GM18499 (cell line): ENCODE results near the gene DAO.
"Not testable (repeated sequence)": the region's sequence is repeated elsewhere in the genome, so short reads cannot be mapped to it uniquely, and the experiment has no call there.

Experiments
- ATAC-seq: cut with Tn5 transposase; IDR thresholded peaks from one replicate; pipeline ENCODE4 v1.9.1; 2021; ENCODE audit warnings: moderate number of reproducible peaks; ENCODE audit not compliant: insufficient read depth, unreplicated experiment

Gene DAO

DNA sequence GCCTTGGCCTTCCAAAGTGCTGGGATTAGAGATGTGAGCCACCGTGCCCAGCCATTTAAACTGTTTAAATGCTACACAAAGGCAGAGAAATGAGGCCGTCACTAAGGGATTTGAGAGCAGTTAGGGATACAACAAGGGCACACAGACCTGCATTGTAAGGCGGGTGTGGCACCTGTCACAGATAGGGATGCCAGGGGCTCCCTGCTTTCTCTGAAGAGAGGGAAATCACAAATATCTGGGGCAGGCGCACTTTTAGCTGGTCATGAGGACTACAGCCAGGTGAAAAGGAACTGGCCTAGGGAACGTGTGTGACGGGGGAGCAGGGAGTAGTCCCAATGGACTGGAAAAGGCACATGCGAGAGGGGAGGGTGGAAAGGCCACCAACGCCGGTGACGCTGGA lies 32.2 kb upstream of the DAO start:
- no peak for ATAC-seq

DNA sequence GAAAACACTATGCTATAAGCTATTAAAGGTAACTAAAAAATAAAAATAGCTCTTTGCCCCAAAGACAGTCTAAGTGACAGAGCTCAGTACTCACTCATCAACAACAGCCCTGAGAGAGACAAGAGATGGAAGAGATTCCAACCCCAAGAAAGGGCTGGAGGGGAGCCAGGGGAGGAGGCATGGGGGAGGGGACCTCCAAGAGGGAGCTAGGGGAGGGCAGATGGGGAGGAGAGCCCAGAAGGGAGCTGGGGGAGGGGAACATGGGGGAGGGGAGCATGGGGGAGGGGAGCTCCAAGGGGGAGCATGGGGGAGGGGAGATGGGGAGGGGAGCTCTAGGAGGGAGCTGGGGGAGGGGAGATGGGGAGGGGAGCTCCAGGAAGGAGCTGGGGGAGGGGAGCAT lies 30.2 kb upstream of the DAO start:
- ATAC-seq: no peak

DNA sequence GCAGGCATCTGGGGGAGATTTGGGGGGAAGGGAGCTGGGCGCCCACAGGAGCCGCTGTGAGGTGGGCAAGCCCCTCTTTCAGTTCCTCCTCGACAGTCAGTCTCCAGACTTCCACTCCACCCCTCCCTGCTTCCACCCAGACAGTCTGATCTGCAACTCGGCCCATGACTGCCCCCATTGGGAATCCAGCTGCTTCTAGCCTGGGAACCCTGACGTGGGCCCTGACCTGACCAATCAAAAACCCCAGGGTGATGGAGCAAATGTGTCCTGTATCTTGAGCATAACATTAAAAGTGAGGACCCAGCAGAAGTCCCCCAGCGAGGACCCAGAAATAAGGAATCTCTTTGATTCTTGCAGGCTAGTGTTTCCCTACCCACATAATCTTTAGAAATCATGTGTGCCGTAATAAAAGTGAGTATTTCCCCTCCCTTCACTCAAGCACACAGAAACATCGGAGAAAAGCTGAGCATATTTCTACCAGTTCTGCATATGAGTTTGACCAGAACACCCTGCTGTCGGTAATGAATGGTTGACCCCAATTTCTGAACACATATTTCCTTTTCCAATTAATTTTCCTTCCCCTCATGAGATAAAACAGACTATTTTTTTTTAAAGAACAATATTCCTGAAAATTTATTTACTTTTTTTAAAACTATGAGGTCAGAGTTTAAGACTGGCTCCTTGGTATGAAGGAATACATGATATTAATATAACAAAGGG lies 28.9 kb upstream of the DAO start:
- ATAC-seq: no peak

DNA sequence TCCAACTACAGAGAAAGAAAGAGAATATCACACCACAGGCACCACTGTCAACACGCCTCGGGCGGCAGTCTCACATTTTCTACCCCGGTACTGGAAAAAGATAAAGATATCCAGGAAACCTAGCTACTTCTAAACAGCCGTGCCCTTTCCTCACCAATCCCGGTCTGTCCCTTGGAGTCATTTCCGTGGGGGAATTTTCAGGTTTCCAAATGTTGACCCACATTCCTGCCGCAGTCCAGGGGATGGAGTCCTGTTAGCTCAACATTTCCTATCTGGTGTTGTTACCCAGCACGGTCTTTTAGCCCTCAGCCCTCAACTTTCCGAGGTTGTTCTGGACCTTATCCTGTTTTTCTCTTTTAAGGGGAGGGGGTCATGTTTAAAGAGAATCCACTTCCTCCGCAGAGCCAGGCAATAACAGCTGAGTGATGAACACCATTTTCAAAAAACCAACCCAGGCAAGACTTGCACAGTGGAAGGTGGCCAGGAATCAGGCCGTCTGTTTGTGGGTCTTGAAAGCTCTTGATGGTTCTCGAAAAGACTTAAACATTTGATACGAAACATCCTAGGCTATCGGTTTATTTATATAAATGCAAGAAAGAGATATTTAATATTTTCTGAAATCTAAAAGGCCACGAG lies 27.1 kb upstream of the DAO start:
- ATAC-seq: no peak

DNA sequence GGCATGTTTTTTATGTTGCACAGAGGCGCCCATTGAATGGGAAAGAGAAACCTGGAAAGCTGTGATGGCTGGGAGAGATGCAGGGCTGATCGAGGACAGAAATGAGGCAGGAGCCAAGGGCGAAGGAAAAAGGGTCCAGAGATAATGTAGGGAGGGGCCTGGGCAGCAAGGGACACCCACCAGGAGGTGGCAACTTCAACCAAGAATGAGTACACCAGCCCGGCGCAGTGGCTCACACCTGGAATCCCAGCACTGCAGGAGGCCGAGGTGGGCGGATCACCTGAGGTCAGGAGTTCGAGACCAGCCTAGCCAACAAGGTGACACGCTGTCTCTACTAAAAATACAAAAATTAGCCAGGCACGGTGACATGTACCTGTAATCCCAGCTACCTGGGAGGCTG lies 26.5 kb upstream of the DAO start:
- ATAC-seq: no peak

DNA sequence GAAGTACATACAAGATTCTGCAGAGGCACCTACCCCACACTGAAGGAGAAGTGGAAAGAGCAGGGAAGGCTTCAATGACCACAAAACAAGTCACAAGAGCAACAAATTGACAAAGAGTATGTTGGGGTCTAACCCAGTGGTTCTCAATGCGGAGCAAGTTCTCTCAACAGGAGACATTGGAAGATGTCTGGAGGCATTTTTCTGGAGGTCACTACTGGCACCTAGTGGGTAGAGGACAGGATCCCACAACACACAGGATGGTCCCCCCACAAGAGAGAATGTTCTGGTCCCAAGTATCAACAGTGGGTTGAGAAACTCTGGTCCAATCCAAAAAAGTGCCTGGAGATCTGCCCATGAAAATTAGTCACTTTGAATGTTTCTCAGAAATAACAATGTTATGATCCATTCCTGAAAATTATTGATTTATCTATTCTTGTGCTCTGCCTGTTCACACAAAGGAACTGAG lies 25.9 kb upstream of the DAO start:
- no peak for ATAC-seq

DNA sequence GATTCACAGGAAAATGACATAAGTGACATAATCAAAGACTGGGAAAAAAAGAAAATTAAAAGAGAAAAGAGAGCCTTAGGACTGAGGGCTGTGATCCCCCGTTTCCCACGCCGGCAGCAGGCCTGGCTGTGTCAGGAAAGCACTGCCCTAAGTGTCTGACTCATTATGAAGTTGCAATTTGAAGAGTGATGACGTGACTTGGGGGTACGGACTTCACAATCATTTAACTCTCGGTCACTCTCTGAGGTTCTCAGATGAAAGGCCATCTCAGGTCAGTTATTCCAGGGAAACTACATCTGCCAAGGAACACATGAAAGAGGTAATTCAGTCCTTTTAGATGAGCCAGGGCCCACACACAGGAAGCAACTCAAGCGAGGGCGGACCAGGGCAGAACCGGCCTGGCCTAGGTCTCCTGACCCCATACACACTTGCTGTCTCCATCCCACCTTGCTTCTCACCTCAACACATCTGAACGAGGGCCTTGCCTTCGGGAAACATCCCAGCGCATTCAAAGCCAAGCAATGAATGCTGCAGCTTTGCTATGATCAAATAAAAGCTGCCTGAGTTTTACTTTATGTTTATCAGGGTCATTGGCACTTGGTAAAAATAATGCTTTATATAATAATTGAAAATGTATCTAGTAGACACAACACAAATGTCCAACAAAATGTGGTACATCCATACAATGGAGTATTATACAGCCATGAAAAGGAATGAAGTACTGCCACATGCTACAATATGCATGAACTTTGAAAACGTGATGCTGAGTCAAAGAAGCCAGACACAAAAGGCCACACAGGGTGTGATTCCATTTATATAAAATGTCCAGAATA lies 25.2 kb upstream of the DAO start:
- no peak for ATAC-seq

DNA sequence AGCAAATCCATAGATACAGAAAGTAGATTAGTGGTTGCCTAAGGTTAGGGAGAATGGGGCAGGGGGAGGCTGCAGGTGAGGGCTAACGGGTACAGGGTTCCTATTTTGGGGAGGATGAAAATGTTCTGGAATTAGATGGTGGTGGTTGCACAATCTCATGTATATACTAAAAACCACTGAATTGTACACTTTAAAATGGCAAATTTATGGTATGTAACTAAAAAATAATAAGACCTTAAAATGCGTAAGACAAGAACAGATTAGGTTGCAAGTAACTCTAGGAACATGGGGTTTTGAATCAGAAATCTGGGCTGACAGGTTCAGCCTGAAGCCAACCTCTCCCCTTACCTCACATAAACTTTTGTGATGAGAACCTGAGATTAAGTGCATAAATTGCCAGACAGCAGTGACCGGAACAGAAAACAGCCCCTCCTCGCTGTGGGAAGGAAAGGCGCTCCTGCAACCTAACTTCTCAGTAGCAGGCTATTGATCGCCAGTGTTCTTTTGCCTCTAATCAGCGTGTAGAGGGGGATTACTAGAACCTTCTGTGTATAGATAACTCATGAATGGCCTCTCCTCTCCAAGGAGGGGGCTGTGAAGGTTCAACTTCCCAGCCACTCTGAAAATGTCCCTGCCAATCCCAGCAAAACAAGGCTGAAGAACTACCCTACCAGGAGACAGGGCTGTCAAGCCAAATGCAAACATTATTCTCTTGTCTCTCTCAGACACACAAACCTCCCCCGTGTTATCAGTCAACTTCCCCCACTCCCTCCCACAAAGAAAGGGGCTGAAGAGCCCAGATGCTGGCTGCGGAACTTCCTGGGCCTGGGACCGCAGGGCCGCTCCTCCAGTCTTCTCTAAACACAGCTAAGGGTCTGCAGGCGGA lies 24.4 kb upstream of the DAO start:
- ATAC-seq: no peak

DNA sequence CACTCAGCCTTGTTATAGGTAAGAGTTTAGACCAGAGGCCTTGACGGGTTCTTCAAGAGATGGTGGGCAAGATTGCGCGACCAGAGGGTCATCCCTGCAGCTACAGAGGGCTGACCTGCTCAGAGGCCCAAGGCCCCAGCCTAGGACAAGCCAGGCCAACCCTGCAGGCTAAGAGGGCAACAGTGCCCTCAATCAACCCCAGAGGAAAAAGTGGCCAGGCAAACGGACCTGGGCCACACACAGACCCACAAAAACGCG lies 23.8 kb upstream of the DAO start:
- no peak for ATAC-seq

DNA sequence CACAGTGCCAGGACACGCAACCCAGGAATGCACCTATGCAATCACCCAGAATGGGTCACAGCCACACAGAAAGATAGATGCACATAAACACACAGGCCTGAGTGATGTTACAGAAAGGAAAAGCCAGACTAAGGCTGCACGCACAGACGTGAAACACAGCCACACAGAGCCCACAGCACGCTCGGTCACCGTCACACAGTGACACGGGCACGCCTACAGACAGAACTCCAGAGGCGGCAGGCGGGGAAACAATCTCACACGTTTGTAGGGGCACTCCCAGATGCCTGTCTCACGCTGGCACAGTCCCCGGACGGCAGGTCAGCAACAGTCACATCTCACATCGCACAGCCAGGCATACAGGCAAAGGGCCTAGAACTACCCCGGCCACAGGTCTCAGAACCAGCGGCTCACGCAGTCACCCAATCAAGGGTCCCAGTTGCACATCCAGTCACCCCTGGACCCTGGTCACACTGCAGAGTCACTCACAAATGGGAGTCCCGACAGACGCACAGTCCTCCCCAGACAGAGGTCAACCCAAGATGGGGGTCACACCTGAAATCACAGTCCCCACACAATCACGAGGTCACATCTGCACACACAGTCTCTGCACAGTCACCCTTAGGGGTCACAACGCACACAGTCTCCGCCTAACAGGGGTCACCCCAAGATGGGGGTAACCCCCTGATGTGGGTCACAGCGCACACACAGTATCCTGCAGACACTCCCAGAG lies 23.3 kb upstream of the DAO start:
- ATAC-seq: no peak

DNA sequence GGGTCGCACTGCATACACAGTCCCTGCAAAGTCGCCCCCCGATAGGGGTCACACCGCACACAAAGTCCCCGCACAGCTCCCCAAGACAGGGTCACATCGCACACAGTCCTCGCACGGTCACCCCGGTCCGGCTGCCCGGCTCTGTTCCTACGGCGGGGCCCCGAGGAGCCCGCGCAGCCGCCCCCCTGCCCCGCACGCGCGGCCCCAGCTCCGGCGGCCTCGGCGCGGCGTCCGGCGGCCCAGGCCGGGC lies 22.8 kb upstream of the DAO start:
- ATAC-seq: no peak

DNA sequence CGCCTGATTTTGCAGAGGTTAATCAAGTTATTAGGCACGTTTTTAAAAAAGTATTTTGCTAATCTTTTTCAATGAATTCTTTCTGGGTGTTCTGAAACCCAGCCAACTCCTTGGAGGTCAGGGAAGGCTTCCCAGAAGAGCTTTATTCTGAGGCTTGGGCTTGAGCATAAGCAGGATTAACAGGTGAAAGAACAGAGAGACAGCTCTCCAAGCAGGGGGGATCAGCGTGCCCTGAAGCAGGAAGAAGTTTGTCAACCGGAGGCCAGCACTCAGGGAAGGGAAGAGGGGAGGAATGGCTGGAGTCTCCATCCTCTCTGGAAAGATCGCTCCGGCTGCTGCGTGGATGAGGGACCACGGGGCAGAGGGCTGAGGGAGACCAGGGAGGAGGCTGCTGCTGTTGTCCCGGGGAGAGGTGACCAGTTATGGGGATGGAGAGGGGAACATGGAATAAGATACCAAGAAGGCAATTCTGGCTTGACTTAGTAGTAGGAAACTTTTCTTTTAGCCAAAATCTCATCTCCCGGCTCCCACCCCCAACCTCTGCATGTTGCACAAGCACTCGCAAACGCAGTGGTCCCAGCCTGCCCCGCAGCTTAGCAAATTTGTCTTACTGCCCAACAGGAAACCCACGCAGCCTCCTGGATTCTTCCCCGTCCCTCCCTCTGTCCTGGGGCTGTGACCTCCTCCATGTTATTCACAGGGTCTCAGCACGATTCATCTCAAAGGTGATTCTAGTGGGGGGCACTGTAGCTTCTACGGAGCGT lies 21.4 kb upstream of the DAO start:
- ATAC-seq: no peak

DNA sequence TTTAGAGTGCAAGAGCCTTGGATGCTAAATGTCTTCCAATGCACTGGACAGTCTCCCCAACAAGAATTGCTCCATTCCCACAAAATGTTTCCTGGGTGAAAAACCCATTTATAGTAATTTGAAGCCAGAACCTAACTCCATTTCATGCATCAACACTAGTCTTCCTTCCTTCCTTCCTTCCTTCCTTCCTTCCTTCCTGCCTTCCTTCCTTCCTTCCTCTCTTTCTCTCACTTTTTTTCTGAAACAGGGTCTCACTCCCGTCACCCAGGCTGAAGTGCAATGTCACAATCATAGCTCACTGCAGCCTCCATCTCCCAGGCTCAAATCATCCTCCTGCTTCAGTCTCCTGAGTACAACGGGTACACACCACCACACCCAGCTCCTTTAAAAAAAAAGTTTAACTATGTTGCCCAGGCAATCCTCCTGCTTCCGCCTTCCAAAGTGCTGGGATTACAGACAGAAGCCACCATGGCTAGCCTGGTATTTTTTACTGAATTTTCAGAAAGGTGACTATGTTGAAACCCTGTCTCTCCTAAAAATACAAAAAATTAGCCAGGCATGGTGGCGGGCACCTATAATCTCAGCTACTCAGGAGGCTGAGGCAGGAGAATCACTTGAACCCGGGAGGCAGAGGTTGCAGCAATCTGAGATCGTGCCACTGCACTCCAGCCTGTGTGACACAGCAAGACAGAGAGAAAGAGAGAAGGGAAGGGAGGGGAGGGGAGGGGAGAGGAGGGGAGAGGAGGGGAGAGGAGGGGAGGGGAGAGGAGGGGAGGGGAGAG lies 20.6 kb upstream of the DAO start:
- ATAC-seq: not testable (repeated sequence)

DNA sequence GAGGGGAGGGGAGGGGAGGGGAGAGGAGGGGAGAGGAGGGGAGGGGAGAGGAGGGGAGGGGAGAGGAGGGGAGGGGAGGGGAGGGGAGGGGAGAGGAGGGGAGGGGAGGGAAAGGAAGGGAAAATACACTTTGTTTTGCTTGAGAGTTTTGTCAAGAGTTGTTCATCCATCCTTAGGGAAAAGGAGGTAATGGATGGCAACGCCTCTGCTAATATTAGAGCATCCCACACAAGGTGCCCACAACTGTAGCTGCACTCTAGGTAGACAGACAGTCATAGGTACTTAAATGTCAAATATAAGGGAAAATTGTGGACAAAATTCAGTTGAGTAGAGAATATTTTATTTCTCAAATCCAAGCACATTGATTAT lies 20.0 kb upstream of the DAO start:
- no peak for ATAC-seq

DNA sequence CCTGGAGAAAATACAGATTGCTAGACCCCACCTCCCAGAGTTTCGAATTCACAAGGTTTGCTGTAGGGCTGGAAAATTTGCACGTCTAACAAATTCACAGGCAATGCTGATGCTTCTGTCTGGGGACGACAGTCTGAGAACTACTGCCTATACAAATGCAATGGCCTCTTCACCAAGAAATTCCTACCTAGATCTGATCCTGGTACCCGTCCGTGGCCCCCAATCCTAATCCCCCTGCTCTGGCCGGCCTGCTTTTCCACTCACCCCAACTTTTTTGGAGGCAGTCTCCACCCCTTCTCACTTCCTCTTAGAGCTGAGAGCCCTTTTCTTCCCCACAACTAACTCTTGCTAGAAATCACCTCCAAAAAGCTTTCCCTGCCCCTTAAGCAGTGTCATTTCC lies 19.4 kb upstream of the DAO start:
- ATAC-seq: no peak

DNA sequence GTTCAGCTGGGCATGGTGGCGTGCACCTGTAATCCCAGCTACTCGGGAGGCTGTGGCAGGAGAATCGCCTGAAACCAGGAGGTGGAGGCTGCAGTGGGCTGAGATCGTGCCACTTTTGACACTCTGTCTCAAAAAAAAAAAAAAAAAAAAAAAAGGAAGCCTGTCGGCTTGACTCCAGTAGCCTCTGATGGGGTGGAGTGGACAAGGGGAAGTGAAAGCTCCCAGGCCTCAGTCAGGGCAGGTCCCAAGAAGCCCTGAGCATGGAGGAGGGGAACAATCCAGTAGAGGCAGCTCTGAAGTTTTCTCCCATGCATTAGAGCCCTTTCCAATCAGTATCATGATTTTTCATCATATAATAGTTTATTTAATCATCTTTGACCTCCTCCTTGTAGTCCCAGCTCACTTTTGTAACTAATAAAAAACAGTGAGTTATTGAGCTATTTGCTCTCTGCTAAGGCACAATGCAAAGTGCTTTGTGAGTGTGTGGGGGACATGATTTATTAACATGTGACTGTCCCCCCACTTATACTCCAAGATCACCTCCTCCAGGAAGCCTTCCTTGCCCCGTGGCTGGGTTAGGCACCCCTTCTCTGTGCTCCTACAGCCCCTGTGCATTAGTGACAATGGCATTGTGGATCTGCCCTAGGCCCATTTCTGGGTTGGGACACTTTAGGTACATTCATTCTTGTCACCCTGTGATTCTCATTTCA lies 17.9 kb upstream of the DAO start:
- no peak for ATAC-seq

DNA sequence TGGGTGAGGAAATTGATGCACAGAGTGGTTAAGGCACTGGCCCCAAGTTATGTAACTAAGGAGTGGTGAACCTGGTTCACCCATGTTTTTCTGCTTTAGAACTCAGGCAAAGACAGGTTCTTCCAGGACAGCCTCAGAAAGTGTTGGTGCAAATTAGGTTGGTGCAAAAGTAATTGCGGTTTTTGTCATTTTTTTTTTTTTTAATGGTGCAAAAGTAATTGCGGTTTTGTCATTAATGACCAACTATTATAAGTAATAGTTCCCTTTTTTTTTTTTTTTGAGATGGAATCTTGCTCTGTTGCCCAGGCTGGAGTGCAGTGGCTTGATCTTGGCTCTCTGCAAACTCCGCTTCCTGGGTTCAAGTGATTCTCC lies 17.3 kb upstream of the DAO start:
- no peak for ATAC-seq

DNA sequence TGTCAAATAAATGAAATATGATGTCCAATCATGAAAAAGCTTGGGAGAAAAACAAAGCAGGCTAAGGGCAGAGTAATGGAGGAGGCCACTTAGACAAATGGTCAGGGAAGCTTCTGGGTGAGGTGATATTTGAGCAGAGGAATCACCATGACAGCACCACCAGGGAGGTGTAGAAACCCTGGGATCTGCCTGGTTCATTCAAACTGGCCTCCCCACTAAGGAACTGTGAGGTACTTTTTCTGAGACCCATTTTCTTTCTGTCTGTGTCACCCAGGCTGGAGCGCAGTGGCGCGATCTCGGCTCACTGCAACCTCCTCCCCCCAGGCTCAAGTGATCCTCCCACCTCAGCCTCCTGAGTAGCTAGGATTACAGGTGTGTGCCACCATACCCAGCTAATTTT lies 14.7 kb upstream of the DAO start:
- ATAC-seq: no peak
